C4-2B (cell line): ENCODE results near the gene TSPAN13.

Experiments
- CTCF ChIP-seq: fragments of 450-650 bp; conservative IDR thresholded peaks from 2 replicates; pipeline ENCODE4 v1.5.1; 2017; ENCODE audit warnings: mild to moderate bottlenecking
- ZFX ChIP-seq: fragments of 450-650 bp; IDR thresholded peaks from 2 replicates; pipeline ENCODE4 v1.6.1; 2017

DNA sequence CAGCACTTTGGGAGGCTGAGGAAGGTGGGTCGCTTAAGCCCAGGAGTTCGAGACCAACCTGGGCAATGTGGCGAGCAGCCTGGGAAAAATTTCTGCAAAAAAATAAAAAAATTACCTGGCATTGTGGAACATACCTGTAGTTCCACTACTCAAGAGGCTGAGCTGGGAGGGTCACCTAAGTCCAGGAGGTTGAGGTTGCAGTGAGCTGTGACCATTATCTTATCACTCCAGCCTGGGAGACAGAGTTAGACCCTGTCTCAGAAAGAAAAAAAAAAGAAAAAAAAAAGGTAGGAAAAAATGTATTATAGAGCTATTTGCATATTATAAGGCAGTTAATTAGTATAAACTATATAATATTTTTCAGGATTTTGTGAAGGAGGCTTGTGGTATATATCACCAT lies 11.0 kb upstream of the TSPAN13 start:
- no peak for TF ChIP-seq CTCF
- TF ChIP-seq ZFX = no peak
